ENCODE results near the gene MRPS17.

- TF ChIP-seq CTCF (IDR thresholded peaks at IDR 0.05 in 2 of 3, conservative IDR thresholded peaks at IDR 0.05 in 1 of 3; ENCODE audit: control insufficient read depth in 2 of 3, extremely low read depth in 1 of 3, insufficient read depth in 1 of 3, low read depth in 3 of 3, low read length in 3 of 3) (no peak), BRCA1 (IDR thresholded peaks at IDR 0.05; ENCODE audit: low read depth, low read length) (no peak), JUND (IDR thresholded peaks at IDR 0.05; ENCODE audit: low read depth, low read length) (no peak), FOS (IDR thresholded peaks at IDR 0.05; ENCODE audit: borderline replicate concordance, extremely low read depth, insufficient read length) (no peak), NFYB (IDR thresholded peaks at IDR 0.05; ENCODE audit: insufficient read depth, low read depth, low read length) (no peak), EZH2 (IDR thresholded peaks at IDR 0.05; ENCODE audit: borderline replicate concordance, control insufficient read depth, low read depth, low read length) (no peak), BACH1 (IDR thresholded peaks at IDR 0.05; ENCODE audit: borderline replicate concordance) (no peak), POLR2A (IDR thresholded peaks at IDR 0.05; ENCODE audit: low read depth, low read length) (no peak), TCF3 (IDR thresholded peaks at IDR 0.05; ENCODE audit: borderline replicate concordance, insufficient read depth, low read depth, low read length) (no peak), NRF1 (conservative IDR thresholded peaks at IDR 0.05; ENCODE audit: low read depth, low read length) (no peak), E2F8 (IDR thresholded peaks at IDR 0.05; ENCODE audit: low read depth, partially characterized antibody) (no peak), CREB1 (IDR thresholded peaks at IDR 0.05; ENCODE audit: low read depth) (no peak)
- TF ChIP-seq, protein P1, sequence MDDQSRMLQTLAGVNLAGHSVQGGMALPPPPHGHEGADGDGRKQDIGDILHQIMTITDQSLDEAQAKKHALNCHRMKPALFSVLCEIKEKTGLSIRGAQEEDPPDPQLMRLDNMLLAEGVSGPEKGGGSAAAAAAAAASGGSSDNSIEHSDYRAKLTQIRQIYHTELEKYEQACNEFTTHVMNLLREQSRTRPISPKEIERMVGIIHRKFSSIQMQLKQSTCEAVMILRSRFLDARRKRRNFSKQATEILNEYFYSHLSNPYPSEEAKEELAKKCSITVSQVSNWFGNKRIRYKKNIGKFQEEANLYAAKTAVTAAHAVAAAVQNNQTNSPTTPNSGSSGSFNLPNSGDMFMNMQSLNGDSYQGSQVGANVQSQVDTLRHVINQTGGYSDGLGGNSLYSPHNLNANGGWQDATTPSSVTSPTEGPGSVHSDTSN (IDR thresholded peaks at IDR 0.05; ENCODE audit: insufficient replicate concordance, low read depth, low read length), result no peak
These were observed 28.6 kb downstream of the MRPS17 start for GRCh38 chr7:55980266-55980665.
